Measurements from ENCODE around the gene NOVA2. TPM values are rescaled to one million over a fixed set of nuclear protein-coding genes. Genes with fewer than 3 reads are reported as not detected.

The NOVA2 gene
- polyA plus RNA-seq, 1 donor from 2014 or later = 9.3 TPM

DNA sequence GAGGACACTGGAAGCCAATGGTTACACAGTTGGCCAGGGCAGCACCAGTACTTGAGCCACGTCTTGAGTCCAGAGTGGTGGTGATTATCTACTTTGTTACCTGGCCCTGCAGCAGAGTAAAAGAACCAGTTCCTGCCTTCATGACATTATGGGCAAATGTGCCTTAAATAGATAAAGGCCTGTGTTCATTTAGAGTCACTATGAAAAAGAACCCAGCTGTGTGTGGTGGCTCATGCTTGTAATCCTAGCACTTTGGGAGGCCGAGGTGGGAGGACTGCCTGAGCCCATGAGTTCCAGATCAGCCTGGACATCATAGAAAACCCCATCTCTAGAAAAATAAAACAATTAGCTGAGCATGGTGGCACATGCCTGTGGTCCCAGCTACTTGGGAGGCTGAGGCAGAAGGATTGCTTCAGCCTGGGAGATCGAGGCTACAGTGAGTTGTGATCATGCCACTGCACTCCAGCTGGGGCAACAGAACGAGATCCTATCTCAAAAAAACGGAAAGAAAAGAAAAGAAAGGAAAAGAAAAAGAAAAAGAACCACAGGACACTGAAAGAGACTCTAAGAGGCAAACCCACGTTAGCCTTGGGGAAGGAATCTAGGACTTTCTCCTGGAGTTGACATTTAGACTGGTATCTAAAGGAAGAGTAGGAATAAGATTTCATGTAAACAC is 84.3 kb downstream of the NOVA2 start:
- no peaks in the 10 kb centered on the region for H3K9me2 ChIP-seq (ENCODE audit: insufficient read depth, low read length)
- no peak overlapping the region for H3K27ac ChIP-seq (ENCODE audit: low read length)
- no peak overlapping the region for H2AFZ ChIP-seq (ENCODE audit: low read depth, low read length)
- no peak overlapping the region for H3K4me3 ChIP-seq (ENCODE audit: low read length)
- H3K36me3 ChIP-seq (ENCODE audit: insufficient read depth, low read length) = no peaks in the 10 kb centered on the region
- TF ChIP-seq, protein P1, sequence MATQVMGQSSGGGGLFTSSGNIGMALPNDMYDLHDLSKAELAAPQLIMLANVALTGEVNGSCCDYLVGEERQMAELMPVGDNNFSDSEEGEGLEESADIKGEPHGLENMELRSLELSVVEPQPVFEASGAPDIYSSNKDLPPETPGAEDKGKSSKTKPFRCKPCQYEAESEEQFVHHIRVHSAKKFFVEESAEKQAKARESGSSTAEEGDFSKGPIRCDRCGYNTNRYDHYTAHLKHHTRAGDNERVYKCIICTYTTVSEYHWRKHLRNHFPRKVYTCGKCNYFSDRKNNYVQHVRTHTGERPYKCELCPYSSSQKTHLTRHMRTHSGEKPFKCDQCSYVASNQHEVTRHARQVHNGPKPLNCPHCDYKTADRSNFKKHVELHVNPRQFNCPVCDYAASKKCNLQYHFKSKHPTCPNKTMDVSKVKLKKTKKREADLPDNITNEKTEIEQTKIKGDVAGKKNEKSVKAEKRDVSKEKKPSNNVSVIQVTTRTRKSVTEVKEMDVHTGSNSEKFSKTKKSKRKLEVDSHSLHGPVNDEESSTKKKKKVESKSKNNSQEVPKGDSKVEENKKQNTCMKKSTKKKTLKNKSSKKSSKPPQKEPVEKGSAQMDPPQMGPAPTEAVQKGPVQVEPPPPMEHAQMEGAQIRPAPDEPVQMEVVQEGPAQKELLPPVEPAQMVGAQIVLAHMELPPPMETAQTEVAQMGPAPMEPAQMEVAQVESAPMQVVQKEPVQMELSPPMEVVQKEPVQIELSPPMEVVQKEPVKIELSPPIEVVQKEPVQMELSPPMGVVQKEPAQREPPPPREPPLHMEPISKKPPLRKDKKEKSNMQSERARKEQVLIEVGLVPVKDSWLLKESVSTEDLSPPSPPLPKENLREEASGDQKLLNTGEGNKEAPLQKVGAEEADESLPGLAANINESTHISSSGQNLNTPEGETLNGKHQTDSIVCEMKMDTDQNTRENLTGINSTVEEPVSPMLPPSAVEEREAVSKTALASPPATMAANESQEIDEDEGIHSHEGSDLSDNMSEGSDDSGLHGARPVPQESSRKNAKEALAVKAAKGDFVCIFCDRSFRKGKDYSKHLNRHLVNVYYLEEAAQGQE (IDR thresholded peaks at IDR 0.05; ENCODE audit: borderline replicate concordance) = no peak
- no peak for TF ChIP-seq SMC3 (conservative IDR thresholded peaks at IDR 0.05; ENCODE audit: poor library complexity)
- no peak for TF ChIP-seq RAD21 (conservative IDR thresholded peaks at IDR 0.05)
- no peak for TF ChIP-seq EP300 (conservative IDR thresholded peaks at IDR 0.05; ENCODE audit: poor library complexity, severe bottlenecking)
- TF ChIP-seq, protein P2, sequence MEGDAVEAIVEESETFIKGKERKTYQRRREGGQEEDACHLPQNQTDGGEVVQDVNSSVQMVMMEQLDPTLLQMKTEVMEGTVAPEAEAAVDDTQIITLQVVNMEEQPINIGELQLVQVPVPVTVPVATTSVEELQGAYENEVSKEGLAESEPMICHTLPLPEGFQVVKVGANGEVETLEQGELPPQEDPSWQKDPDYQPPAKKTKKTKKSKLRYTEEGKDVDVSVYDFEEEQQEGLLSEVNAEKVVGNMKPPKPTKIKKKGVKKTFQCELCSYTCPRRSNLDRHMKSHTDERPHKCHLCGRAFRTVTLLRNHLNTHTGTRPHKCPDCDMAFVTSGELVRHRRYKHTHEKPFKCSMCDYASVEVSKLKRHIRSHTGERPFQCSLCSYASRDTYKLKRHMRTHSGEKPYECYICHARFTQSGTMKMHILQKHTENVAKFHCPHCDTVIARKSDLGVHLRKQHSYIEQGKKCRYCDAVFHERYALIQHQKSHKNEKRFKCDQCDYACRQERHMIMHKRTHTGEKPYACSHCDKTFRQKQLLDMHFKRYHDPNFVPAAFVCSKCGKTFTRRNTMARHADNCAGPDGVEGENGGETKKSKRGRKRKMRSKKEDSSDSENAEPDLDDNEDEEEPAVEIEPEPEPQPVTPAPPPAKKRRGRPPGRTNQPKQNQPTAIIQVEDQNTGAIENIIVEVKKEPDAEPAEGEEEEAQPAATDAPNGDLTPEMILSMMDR (IDR thresholded peaks at IDR 0.05; ENCODE audit: poor library complexity, severe bottlenecking) = no peak
- TF ChIP-seq MXI1 (conservative IDR thresholded peaks at IDR 0.05; ENCODE audit: poor library complexity, severe bottlenecking) = no peak
- H3K9me3 ChIP-seq (ENCODE audit: low read length) = no peaks in the 10 kb centered on the region
- no peak overlapping the region for H3K4me2 ChIP-seq (ENCODE audit: low read length)
- H3K79me2 ChIP-seq (replicated peaks; ENCODE audit: insufficient read depth, low read length) = peaks cover 5% of the 10 kb centered on the region
- H3K9ac ChIP-seq (ENCODE audit: low read length) = no peak overlapping the region
- no peaks in the 10 kb centered on the region for H3F3A ChIP-seq (ENCODE audit: insufficient read depth, low read length, poor library complexity, severe bottlenecking)
- no peaks in the 10 kb centered on the region for H4K20me1 ChIP-seq (ENCODE audit: insufficient read depth)
- no peaks in the 10 kb centered on the region for H3K27me3 ChIP-seq (ENCODE audit: insufficient read depth, low read depth, low read length)

DNA sequence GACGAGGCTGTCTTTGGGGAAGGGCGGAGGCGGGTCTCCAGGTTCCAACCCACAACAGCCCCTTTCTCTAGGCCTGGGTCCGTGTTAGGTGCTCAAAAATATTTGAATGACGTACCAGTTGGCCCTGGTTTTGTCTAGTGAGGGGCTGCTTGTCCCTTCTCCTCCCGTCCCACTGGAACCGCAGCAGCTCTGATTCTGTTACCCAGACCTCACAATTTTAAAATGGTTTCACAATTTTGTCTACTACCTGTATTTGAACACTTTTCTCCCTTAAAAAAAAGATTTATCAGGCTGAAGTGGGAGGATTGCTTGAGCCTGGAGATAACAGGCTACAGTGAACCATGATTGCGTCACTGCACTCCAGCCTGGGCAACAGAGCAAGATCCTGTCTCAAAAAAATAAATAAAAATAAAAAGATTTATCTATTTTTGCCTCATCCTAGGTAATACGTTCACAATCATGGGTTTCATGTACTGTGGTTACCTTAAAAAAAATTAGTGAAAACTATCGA is 86.4 kb downstream of the NOVA2 start:
- H3K9me2 ChIP-seq (ENCODE audit: insufficient read depth, low read length) = no peaks in the 10 kb centered on the region
- H3K36me3 ChIP-seq (ENCODE audit: insufficient read depth, low read length) = no peaks in the 10 kb centered on the region
- H3K27ac ChIP-seq (ENCODE audit: low read length) = peak overlapping the region; percentile 82
- H3K9ac ChIP-seq (ENCODE audit: low read length) = peak overlapping the region; percentile 82
- H3K27me3 ChIP-seq (ENCODE audit: insufficient read depth, low read depth, low read length) = no peaks in the 10 kb centered on the region
- H3K9me3 ChIP-seq (ENCODE audit: low read length) = no peaks in the 10 kb centered on the region
- H3K4me3 ChIP-seq (ENCODE audit: low read length) = peak overlapping the region; percentile 83
- peak overlapping the region; percentile 76 for H2AFZ ChIP-seq (ENCODE audit: low read depth, low read length)
- H3K79me2 ChIP-seq (replicated peaks; ENCODE audit: insufficient read depth, low read length) = peaks cover 5% of the 10 kb centered on the region
- TF ChIP-seq, protein P1 (IDR thresholded peaks at IDR 0.05; ENCODE audit: borderline replicate concordance) = no peak
- TF ChIP-seq MXI1 (conservative IDR thresholded peaks at IDR 0.05; ENCODE audit: poor library complexity, severe bottlenecking) (no peak), TAF1 (IDR thresholded peaks at IDR 0.05; ENCODE audit: low read depth) (peak; percentile 9)
- H3K4me2 ChIP-seq (ENCODE audit: low read length) = peak overlapping the region; percentile 82
- peaks cover 10% of the 10 kb centered on the region for H4K20me1 ChIP-seq (ENCODE audit: insufficient read depth)
- no peaks in the 10 kb centered on the region for H3F3A ChIP-seq (ENCODE audit: insufficient read depth, low read length, poor library complexity, severe bottlenecking)

Data from neural cell (in vitro differentiated cells).